Esophagus muscularis mucosa (tissue), 3 donors: ENCODE measurements around the gene UBXN2A.

Experiments
- CTCF ChIP-seq, 3 experiments: fragments of 200-600 bp in 2 of 3; fragments of 450-650 bp in 1 of 3; sonication (generic) in 2 of 3; IDR thresholded peaks; one replicate each; pipeline ENCODE4 v1.5.1; 2017 to 2019; ENCODE audit warnings: antibody characterized with exemption in 3 of 3, mild to moderate bottlenecking in 2 of 3, moderate library complexity in 1 of 3
- POLR2AphosphoS5 ChIP-seq, 2 donors: sonication (generic); formaldehyde crosslinking; IDR thresholded peaks; one replicate each; pipeline ENCODE4 v1.6.1; 2017; ENCODE audit warnings: antibody characterized with exemption in 2 of 2

GRCh38 chr2:23924589-23925359, 15.5 kb upstream of the UBXN2A start:
- TF ChIP-seq CTCF (IDR thresholded peaks at IDR 0.05) (no peak), POLR2AphosphoS5 (IDR thresholded peaks at IDR 0.05) (no peak)
